KOPT-K1 (cell line): ENCODE results near the gene FREY1.
A peak's percentile ranks its signal among the peaks of the same experiment; 100 is the strongest.

Experiments used
- H3K27ac ChIP-seq: fragments of 200-600 bp; sonication (generic); 2 replicates; pipeline ENCODE4 v1.5.1; 2016; ENCODE audit warnings: antibody characterized with exemption, mild to moderate bottlenecking, low read depth, low read length; ENCODE audit not compliant: poor library complexity, severe bottlenecking
- H3K36me3 ChIP-seq: fragments of 200-600 bp; sonication (generic); 2 replicates; pipeline ENCODE4 v1.5.1; 2017; ENCODE audit warnings: antibody characterized with exemption, mild to moderate bottlenecking, low read length, moderate library complexity; ENCODE audit not compliant: insufficient read depth
- H3K9me3 ChIP-seq: fragments of 200-600 bp; sonication (generic); 2 replicates; pipeline ENCODE4 v1.5.1; 2017; ENCODE audit warnings: antibody characterized with exemption, low read length, mild to moderate bottlenecking; ENCODE audit not compliant: insufficient read depth, poor library complexity, severe bottlenecking

FREY1 gene

DNA sequence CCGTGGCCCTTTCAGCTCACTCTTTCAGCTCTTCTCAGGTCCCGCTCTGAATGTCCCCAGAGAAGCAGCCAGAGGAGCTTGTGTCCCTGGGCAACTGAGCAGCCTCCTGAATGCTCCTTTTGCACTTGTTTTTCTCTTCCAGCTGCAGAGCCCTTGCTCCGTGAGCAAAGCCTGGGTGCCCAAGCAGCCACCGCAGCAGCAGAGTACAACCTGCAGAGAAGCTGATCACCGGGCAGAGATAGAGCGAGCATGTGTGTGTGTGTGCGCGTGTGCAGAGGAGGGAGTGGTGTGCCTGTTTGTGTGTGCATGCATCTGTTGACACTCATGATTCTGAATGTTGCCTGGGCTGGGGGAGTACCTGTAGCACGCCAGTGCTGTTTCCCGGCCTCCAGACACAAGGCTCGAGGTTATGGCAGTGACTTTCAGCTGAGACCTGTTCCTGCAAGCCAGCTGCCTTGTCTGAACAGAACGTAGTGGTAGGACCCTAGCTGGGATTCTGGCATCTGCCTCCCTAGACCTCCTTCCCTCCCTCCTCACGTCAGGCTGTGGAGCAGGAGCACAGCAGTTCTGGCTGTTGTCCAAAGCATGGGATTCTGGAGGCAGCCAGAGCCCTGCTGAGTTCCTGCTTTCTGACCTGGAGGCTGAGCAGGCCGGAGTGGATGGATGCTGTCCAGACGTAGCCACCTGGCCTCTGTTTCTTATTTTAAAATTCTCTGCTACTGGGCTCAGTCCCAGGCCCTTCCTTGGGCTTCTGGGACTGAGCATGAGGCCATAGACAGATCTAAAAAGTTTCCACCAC lies 26.1 kb downstream of the FREY1 start:
- H3K9me3 ChIP-seq, result no peaks in the 10 kb centered on the region
- H3K36me3 ChIP-seq, result peaks cover 57% of the 10 kb centered on the region
- no peak overlapping the region for H3K27ac ChIP-seq

- Histone ChIP-seq H3K27ac (no peak overlapping the region), H3K36me3 (peaks cover 67% of the 10 kb centered on the region), H3K9me3 (no peaks in the 10 kb centered on the region)
These were observed 27.0 kb downstream of the FREY1 start for GRCh38 chr11:45879803-45880686.

GRCh38 chr11:45877845-45878244 lies 29.2 kb downstream of the FREY1 start:
- H3K36me3 ChIP-seq, result peaks cover 85% of the 10 kb centered on the region
- H3K27ac ChIP-seq, result no peak overlapping the region
- H3K9me3 ChIP-seq, result no peaks in the 10 kb centered on the region

DNA sequence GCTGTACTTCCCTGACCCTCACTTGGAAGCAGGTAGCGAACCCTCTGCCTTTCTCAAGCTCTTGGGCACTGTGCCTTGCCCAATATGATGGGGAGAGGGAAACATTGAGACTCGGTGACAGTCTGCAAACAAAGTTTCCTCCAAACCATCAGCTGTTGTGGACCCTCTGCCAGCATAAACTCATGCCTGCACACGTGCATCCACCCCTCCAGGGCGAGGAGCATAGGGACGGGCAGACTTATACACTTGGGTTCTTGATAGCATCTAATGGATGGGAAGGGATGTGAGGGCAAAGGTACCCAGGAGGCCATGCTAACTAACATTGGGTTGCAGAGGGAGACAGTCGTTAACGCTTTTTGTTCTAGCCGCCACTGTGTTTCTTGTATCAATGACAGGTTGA lies 29.9 kb downstream of the FREY1 start:
- H3K36me3 ChIP-seq, result peaks cover 87% of the 10 kb centered on the region
- H3K27ac ChIP-seq, result no peak overlapping the region
- no peaks in the 10 kb centered on the region for H3K9me3 ChIP-seq

DNA sequence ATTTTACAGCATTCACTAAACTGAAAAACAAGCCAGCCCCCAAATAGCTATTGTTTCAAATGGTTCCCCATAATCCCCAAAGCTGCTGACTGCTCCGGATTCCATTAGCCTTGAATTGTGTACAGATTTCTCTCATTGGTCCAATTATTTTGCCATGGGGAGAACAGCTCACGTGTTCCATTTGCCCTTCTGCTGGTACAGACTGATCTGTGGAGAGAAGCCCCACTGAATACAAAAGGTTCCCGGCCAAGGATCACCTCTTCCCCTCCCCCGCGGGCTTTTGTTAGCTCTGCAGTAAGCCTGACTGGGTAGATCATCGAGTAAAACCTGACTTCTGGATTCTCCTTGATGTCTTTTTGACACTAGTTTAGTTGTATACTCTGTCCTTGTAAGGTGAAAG lies 30.7 kb downstream of the FREY1 start:
- Histone ChIP-seq H3K9me3 (no peaks in the 10 kb centered on the region), H3K36me3 (peaks cover 87% of the 10 kb centered on the region), H3K27ac (no peak overlapping the region)

- H3K27ac ChIP-seq, result no peak overlapping the region
- H3K9me3 ChIP-seq, result no peaks in the 10 kb centered on the region
- H3K36me3 ChIP-seq, result peaks cover 94% of the 10 kb centered on the region
These were observed 34.3 kb downstream of the FREY1 start for GRCh38 chr11:45872651-45873356.

DNA sequence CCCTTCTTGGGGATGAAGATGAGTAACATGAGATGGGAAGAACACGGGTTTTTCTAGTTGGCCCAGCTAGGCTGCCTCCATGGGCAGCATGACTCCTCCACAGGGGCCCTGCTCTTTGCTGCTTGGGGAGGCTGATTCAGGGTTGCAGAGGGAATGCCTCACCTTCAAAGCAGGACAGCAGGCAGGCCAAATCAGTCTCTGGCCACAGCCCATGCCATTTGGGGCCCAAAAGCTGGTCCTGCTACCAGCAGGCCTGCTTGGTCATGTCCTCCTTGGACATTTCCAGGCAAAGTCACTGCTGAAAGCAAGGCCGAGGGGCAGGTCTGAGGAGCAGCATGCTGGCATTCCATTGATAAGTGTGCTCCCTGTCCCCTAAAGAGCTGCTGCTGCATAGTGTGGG lies 35.4 kb downstream of the FREY1 start:
- peaks cover 94% of the 10 kb centered on the region for H3K36me3 ChIP-seq
- no peaks in the 10 kb centered on the region for H3K9me3 ChIP-seq
- peak overlapping the region; percentile 24 for H3K27ac ChIP-seq

DNA sequence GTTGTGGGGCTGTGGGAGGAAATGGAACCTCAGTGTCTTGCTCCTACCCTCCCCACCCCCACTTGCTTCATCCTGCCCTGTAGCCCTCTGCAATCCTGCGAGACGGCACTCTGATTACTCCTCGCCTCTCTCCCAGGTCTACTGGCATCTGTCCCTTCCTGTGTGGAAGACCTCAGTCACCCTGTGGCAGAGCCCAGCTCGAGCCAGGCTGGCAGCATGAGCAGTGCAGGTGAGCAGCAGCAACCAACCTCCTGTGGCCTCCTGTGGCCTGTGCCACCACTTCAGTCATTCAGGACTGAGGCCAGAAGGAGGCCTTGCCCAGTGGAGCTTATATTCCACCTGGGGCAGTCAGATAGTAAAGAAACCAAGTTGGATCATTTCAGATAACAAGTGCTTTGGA lies 36.4 kb downstream of the FREY1 start:
- Histone ChIP-seq H3K27ac (no peak overlapping the region), H3K36me3 (peaks cover 93% of the 10 kb centered on the region), H3K9me3 (no peaks in the 10 kb centered on the region)

- peaks cover 95% of the 10 kb centered on the region for H3K36me3 ChIP-seq
- H3K9me3 ChIP-seq, result no peaks in the 10 kb centered on the region
- H3K27ac ChIP-seq, result no peak overlapping the region
These were observed 37.5 kb downstream of the FREY1 start for GRCh38 chr11:45869551-45869950.

DNA sequence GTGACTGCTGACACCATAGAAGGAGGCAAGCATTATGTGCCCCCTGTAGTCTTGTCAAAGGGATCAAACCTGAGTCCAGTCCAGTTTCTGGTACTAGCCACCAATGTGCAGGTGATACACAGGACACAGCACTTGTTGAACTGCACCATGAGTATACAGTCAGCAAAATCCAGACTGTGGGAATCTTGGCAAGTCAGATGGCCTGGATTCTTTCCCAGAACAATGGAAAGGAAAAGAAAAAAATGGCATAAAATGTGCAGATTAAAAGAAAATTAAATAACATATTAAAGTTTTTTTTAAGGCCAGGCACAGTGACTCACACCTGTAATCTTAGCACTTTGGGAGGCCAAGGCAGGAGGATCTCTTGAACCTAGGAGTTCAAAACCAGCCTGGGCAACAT lies 43.0 kb downstream of the FREY1 start:
- H3K9me3 ChIP-seq, result no peaks in the 10 kb centered on the region
- no peak overlapping the region for H3K27ac ChIP-seq
- H3K36me3 ChIP-seq, result peaks cover 99% of the 10 kb centered on the region

- no peaks in the 10 kb centered on the region for H3K9me3 ChIP-seq
- no peak overlapping the region for H3K27ac ChIP-seq
- peaks cover 100% of the 10 kb centered on the region for H3K36me3 ChIP-seq
These were observed 46.1 kb downstream of the FREY1 start for GRCh38 chr11:45860764-45861510.

GRCh38 chr11:45860348-45860747 lies 46.7 kb downstream of the FREY1 start:
- Histone ChIP-seq H3K36me3 (peaks cover 100% of the 10 kb centered on the region), H3K27ac (no peak overlapping the region), H3K9me3 (no peaks in the 10 kb centered on the region)

DNA sequence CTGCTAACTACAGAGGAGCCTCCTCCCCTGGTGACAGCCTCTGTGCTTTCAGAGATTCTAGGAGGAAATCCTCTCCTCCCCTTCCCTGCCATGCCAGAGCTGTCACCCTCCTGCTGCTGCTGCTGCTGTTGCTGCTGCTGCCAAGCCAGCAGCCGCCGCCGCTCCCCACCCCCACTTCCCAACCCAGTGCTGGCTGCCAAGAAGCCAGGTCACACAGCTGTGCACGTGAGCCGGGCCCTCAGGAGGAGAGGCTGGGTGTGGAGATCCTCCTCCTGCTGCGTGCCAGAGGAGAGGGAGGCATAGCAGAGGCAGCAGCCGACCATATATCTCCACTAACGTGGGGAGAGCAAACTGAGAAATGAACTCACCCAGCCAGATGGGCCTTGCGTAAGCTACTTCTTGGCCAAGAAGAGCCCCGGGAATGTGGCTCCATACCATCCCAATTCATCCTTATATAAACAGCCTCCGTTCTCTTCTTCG lies 47.4 kb downstream of the FREY1 start:
- Histone ChIP-seq H3K27ac (no peak overlapping the region), H3K36me3 (peaks cover 95% of the 10 kb centered on the region), H3K9me3 (no peaks in the 10 kb centered on the region)

- Histone ChIP-seq H3K9me3 (no peaks in the 10 kb centered on the region), H3K36me3 (peaks cover 86% of the 10 kb centered on the region), H3K27ac (no peak overlapping the region)
These were observed 48.2 kb downstream of the FREY1 start for GRCh38 chr11:45858751-45859398.
